ENCODE measurements around the gene RAB4B.
"Not testable (repeated sequence)": the region's sequence is repeated elsewhere in the genome, so short reads cannot be mapped to it uniquely, and the experiment has no call there.

Gene RAB4B

GRCh38 chr19:40780582-40780981 is 2.5 kb downstream of the RAB4B start:
- DNase-seq (ENCODE audit: low read depth) = no peak

GRCh38 chr19:40781140-40781539 is 3.1 kb downstream of the RAB4B start:
- DNase-seq (ENCODE audit: low read depth) = no peak

GRCh38 chr19:40783711-40784110 is 5.7 kb downstream of the RAB4B start:
- no peak for DNase-seq (ENCODE audit: low read depth)

GRCh38 chr19:40784146-40784545 is 6.1 kb downstream of the RAB4B start:
- DNase-seq (ENCODE audit: low read depth) = not testable (repeated sequence)

GRCh38 chr19:40785526-40785925 is 7.5 kb downstream of the RAB4B start:
- no peak for DNase-seq (ENCODE audit: low read depth)

GRCh38 chr19:40786060-40787037 is 8.3 kb downstream of the RAB4B start:
- DNase-seq (ENCODE audit: low read depth) = no peak

GRCh38 chr19:40791349-40791748 is 13.3 kb downstream of the RAB4B start:
- DNase-seq (ENCODE audit: low read depth) = no peak

- no peak for DNase-seq (ENCODE audit: low read depth)
Measured at GRCh38 chr19:40791996-40792395, 13.9 kb downstream of the RAB4B start.

GRCh38 chr19:40797166-40797962 is 19.3 kb downstream of the RAB4B start:
- no peak for DNase-seq (ENCODE audit: low read depth)

GRCh38 chr19:40797963-40798682 is 20.1 kb downstream of the RAB4B start:
- DNase-seq (ENCODE audit: low read depth) = no peak

GRCh38 chr19:40798683-40799557 is 20.9 kb downstream of the RAB4B start, which contains the start of gene EGLN2:
Gene EGLN2, plus strand, starts transcription at chr19:40799191. Its CDS starts 1,382 bp downstream, at chr19:40800573.
- DNase-seq (ENCODE audit: low read depth) = peak; percentile 99

- DNase-seq (ENCODE audit: low read depth) = no peak
Measured at GRCh38 chr19:40799558-40800338, 21.7 kb downstream of the RAB4B start.

GRCh38 chr19:40800339-40800996 is 22.4 kb downstream of the RAB4B start:
- DNase-seq (ENCODE audit: low read depth) = no peak

- no peak for DNase-seq (ENCODE audit: low read depth)
Measured at GRCh38 chr19:40800997-40801377, 22.9 kb downstream of the RAB4B start.

GRCh38 chr19:40801426-40802299 is 23.6 kb downstream of the RAB4B start:
- DNase-seq (ENCODE audit: low read depth) = no peak

GRCh38 chr19:40802300-40803169 is 24.5 kb downstream of the RAB4B start:
- no peak for DNase-seq (ENCODE audit: low read depth)

GRCh38 chr19:40803170-40803856 is 25.3 kb downstream of the RAB4B start:
- DNase-seq (ENCODE audit: low read depth) = no peak

All from fibroblast of the conjunctiva (primary cell).